SK-N-MC (cell line): ENCODE measurements around the gene SOAT1.

Source experiments
- EZH2 ChIP-seq: fragments of 200-600 bp; sonication (generic); IDR thresholded peaks from one replicate; pipeline ENCODE4 v1.6.1; 2017; ENCODE audit warnings: antibody characterized with exemption
- FOXP2 ChIP-seq: optimal IDR thresholded peaks from 2 replicates; pipeline ENCODE3; 2011; ENCODE audit warnings: mild to moderate bottlenecking, moderate library complexity; ENCODE audit not compliant: insufficient read depth; ENCODE audit errors: extremely low read length, control extremely low read depth
- POLR2AphosphoS5 ChIP-seq: IDR thresholded peaks from 2 replicates; pipeline ENCODE4 v1.6.1; 2012; ENCODE audit warnings: mild to moderate bottlenecking, low read depth, low read length, borderline replicate concordance

- TF ChIP-seq POLR2AphosphoS5 (no peak), EZH2 (no peak), FOXP2 (no peak)
Observed at GRCh38 chr1:179313004-179313403, 19.4 kb downstream of the SOAT1 start.
